ENCODE measurements around the gene NRXN2.

NRXN2 gene

GRCh38 chr11:64734811-64735724, 12.1 kb upstream of the NRXN2 start:
- no peak for DNase-seq (ENCODE audit: low read depth)
- no peak for TF ChIP-seq CTCF (IDR thresholded peaks at IDR 0.05; ENCODE audit: low read length, missing control alignments)
- no peak overlapping the region for H3K4me3 ChIP-seq (replicated peaks; ENCODE audit: low read depth, low read length)

GRCh38 chr11:64731601-64732000, 8.6 kb upstream of the NRXN2 start:
- no peak for TF ChIP-seq CTCF (IDR thresholded peaks at IDR 0.05; ENCODE audit: low read length, missing control alignments)
- no peak overlapping the region for H3K4me3 ChIP-seq (replicated peaks; ENCODE audit: low read depth, low read length)
- no peak for DNase-seq (ENCODE audit: low read depth)

GRCh38 chr11:64729851-64730382, 6.9 kb upstream of the NRXN2 start:
- DNase-seq (ENCODE audit: low read depth): no peak

GRCh38 chr11:64728757-64729365, 5.9 kb upstream of the NRXN2 start:
- no peak for DNase-seq (ENCODE audit: low read depth)
- H3K4me3 ChIP-seq (replicated peaks; ENCODE audit: low read depth, low read length): no peak overlapping the region
- no peak for TF ChIP-seq CTCF (IDR thresholded peaks at IDR 0.05; ENCODE audit: low read length, missing control alignments)

More at GRCh38 chr11:64729851-64730382, 6.9 kb upstream of the NRXN2 start:
- no peak for TF ChIP-seq CTCF (IDR thresholded peaks at IDR 0.05; ENCODE audit: low read length, missing control alignments)
- no peak overlapping the region for H3K4me3 ChIP-seq (replicated peaks; ENCODE audit: low read depth, low read length)

- no peak for DNase-seq (ENCODE audit: low read depth)
- TF ChIP-seq CTCF (IDR thresholded peaks at IDR 0.05; ENCODE audit: low read length, missing control alignments): no peak
- H3K4me3 ChIP-seq (replicated peaks; ENCODE audit: low read depth, low read length): no peak overlapping the region
These were observed 4.0 kb upstream of the NRXN2 start for GRCh38 chr11:64726867-64727530.

- no peak overlapping the region for H3K4me3 ChIP-seq (replicated peaks; ENCODE audit: low read depth, low read length)
- no peak for DNase-seq (ENCODE audit: low read depth)
- no peak for TF ChIP-seq CTCF (IDR thresholded peaks at IDR 0.05; ENCODE audit: low read length, missing control alignments)
These were observed 3.2 kb upstream of the NRXN2 start for GRCh38 chr11:64726211-64726641.

All from fibroblast of pulmonary artery (primary cell).